Stimulated activated CD4-positive, alpha-beta T cell treated with anti-CD3 and anti-CD28 coated beads, TNF-alpha, amount 100 ng/mL, for 1 hour (primary cell): ENCODE results near the gene MAP4K4.

Experiments
- DNase-seq, 3 donors: peaks; one replicate each; pipeline ENCODE4 v3.0.0-alpha.2; 2020; ENCODE audit warnings: low read depth in 3 of 3, low spot score in 1 of 3

The MAP4K4 gene

DNA sequence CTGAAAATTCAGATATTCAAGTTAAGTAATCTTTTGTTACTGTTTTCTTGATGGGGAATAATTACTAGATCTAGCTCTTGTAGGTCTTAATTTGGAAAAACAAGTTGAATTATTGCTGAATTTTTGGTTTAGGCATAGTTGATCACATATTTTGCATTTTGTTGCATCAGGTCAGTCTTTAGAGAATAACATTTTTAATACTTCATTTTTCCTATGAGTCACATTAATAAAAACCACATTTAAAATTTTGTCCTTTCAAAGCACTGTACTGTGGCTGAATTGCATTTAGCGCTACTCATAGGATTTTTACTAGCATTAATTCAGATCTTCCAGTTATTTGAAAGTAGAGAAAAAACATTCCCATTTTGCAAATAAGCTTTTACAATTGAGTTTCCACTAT is 23.2 kb downstream of the MAP4K4 start:
- no peak for DNase-seq

- DNase-seq, result no peak
Measured at GRCh38 chr2:101722864-101723263, 25.4 kb downstream of the MAP4K4 start.

DNA sequence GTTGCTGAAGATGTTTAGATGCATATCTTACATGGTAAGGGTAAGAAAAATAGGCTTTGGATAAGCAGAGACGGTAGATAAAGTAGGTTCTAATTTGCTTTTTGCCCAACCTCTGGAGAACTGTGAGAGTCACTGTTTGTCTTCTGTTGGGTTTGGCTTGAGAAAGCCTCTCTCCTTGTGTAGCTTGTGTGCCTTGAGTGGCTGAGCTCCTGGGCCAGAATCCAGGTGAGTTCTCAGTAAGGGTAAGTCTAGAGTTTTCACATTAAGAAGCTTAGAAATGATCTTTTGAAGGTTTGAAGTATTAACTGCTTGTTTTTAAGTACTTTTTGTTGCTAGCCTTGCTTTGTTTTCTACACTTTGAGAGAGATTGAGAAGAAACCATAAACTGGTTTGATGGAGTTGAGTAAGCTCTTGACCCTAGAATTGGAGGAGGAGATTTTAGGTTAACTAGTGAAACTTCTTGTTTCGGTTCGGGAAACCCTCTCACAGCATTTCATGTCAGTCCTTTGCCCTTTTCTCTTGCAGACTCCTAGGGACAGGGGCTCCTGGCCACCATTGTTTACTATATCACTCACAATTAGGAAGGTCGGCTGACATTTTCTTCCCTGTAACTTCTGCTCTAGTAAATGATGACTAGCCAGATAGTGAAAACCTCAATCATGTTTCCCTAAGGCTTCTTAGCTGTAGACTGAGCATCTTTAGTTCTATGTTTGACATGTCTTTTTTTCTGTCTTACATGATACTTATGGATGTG is 26.0 kb downstream of the MAP4K4 start:
- no peak for DNase-seq

GRCh38 chr2:101724125-101724474 is 26.6 kb downstream of the MAP4K4 start:
- no peak for DNase-seq

- DNase-seq, result no peak
Measured at GRCh38 chr2:101725038-101725437, 27.5 kb downstream of the MAP4K4 start.

GRCh38 chr2:101725515-101726192 is 28.1 kb downstream of the MAP4K4 start:
- no peak for DNase-seq

DNA sequence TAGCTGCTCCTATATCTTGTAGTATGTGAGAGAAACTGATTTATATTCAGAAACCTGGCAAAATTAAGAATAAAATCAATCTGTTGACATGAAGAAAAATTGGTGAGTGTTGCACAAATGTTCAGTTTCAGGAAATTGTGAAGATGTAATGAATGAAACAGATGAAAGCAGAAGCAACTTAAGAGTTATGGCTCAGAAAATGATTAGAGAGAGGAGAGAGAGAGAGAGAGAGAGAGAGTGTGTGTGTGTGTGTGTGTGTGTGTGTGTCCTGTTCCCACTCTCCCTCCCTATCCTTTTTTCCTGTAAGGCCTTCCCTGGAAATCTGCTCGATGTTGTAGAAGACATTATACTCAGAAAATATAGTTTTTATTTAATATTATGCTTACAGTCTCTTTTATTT is 31.4 kb downstream of the MAP4K4 start:
- DNase-seq, result no peak

DNA sequence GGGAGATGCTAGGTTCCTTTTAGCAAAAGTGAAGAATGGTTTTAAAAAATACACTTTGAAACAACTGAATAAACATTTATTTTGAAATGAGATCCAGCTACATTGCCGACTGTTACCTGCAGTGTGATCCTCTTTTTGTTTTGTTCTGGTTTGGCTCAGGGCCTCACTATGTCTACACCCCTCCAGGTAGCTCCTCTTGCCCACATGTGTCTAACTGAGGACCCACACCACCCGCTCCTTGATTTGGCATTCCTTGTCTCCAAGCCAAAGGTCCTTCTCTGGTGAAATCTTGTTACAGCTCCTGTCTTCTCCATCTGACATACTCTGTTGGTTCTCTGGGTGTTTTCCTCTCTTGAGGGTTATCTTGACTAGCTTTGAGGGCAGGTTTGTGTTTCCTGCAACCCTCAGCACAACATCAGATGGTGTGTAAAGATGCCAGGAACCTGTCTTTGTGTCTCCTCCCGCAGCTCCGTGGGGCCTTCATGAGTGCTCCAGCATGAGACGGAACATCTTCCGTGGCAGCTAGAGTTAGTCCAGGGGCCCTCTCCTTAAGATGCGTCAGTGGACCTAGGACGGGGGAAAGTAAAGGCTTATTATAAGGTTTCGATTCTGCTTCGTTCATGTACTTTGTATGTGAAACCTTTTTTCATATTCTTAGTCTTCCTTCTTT is 32.1 kb downstream of the MAP4K4 start:
- DNase-seq, result no peak

GRCh38 chr2:101731221-101732054 is 33.9 kb downstream of the MAP4K4 start:
- DNase-seq, result no peak

DNA sequence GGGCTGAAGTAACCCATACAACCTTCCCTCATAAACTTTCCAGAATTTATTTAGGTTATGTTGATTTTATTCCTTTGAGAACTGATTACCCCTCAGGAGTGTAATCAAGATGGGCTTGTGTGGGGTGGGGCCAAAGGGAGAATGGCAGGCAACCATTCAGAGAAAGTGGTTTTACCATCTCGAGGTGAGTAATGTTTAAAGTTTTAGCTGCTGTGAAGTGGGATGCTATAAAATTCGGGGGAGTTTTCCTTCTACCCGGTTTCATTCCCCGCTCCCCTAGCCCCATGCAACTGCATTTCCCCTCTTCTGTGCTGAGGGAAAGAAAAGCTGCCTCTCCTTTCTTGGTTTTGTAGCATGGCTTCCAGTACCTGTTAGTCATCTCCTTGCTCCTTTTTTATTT is 34.7 kb downstream of the MAP4K4 start:
- DNase-seq, result no peak

DNA sequence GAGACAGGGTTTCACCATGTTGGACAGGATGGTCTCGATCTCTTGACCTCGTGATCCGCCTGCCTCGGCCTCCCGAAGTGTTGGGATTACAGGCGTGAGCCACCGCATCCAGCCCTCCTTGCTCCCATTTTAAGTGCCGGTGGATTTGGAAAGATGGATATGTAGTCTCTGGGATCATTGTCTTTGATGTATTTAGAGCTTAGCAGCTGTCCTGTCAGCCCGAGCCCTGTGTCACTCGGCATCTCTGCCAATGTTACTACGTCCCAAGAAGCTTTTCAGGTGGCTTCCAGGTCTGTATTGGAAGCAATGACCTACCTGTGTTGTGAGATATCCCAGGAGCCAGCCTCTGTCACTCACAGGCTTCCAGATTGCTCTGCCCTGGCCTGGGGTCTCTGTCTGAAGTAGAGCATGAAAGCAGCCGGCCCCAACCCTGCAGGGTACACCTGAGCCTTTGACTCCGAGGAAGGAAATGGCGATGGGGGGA is 35.3 kb downstream of the MAP4K4 start:
- DNase-seq, result no peak

DNA sequence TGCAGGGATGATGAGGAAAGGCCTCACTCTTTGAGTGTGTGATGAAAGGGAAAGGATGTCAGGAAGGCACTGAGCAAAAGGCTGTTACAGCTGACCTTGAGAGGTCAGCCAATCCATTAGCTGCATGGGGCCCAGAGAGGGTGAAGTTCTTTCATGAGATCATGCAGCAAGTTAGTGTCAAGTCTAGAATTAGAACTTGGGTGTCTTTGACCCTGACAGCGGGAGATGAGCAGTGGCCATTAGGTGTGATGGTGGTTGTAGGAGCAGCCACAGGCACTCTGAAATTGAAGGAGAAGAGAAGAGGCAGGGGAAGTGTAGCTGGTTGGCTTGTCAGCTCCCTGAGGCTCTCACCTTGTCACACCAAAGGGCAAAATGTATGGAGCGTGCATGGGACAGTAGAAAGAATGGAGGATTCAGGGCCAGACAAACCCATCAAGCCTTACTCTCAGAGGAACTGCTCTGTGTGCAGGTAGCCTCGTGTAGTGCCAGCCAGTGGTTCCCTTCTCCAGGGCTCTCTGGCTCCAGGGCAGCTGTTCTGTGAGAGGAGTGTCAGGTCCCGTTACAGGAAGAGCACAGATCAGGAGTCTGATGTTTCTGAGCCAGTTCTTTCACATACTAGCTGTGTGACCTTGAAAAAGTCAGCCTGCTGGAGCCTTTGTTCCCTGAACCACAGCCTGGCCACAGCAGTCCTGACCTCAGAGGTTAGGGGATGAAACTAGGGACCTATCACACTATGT is 35.9 kb downstream of the MAP4K4 start:
- no peak for DNase-seq

DNA sequence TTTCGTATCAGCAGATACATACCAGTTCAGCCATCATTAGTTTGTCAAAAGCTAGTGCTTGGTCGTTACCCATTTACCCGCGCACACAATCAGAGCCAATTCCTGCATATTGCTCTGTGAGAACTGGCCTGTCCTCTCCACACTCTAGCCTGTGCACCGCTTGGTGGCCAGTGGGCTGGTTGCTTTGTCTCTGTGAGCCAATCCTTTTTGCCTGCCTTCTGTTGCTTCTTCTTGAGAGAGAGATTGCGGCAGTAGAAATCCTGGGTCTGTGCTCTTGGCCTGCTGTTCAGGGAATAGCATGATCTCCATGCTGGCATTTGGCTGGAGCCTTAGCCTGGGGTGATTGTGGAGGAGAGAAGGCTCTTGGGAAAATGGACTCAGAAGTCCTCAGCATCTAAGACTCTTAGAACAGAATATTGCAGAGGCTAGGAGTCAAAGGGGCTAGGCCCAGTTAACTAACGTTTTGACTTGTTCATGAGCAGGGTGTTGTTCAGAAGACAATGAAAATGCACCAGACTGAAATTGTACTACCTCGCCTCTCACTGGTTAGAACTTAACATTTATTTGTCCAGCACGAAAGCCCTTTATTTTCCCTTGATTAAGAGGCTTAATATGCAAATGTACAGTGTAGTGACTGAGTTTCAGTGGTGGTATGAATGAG is 37.1 kb downstream of the MAP4K4 start:
- no peak for DNase-seq

- no peak for DNase-seq
Measured at GRCh38 chr2:101735166-101735533, 37.6 kb downstream of the MAP4K4 start.

GRCh38 chr2:101736233-101736632 is 38.7 kb downstream of the MAP4K4 start:
- DNase-seq, result no peak

DNA sequence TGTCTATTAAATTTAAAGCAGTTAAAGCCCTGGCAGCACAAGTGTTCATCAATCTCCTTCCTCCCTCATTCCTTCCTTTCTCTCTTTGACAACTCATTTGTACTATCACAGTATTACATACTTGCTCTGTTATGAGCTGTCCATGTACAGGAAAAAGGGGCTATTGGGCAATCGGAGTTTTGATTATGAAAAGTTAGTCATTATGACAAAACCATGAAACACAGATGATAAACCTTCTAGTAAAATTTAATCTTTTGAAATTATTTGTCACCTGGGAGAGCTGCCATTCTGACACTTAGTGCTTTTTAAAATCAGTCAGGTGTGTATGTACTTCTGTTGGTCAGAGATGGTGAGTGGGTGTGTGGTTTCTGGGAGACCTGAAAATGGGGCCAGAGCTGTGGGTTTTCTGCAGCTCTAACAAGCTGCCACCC is 39.4 kb downstream of the MAP4K4 start:
- DNase-seq, result no peak

GRCh38 chr2:101737478-101738255 is 40.2 kb downstream of the MAP4K4 start:
- DNase-seq, result no peak

- DNase-seq, result no peak
Measured at GRCh38 chr2:101738649-101739048, 41.1 kb downstream of the MAP4K4 start.

GRCh38 chr2:101740555-101740964 is 43.1 kb downstream of the MAP4K4 start:
- no peak for DNase-seq
